ENCODE data around the gene PDX1. TPM values are rescaled to one million over a fixed set of nuclear protein-coding genes. Genes with fewer than 3 reads are reported as not detected.
A peak's percentile ranks its signal among the peaks of the same experiment; 100 is the strongest.

The PDX1 gene
- total RNA-seq, 1 experiment from 2014 or later: not detected

- Histone ChIP-seq H3K4me1 (peaks cover 4% of the 10 kb centered on the region; the same call in 1 of the 2 replicates), H3K27me3 (peaks cover 10% of the 10 kb centered on the region; the same call in 1 of the 2 replicates), H3K4me3 (no peak overlapping the region), H3K9me3 (replicated peaks) (no peaks in the 10 kb centered on the region), H3K27ac (no peak overlapping the region), H3K36me3 (no peaks in the 10 kb centered on the region)
- DNase-seq: no peak
Observed at GRCh38 chr13:27968316-27969081, 48.7 kb downstream of the PDX1 start.

- H3K27ac ChIP-seq: no peak within 1 kb of the TSS
Observed at GRCh38 chr13:27969082-27969865, 49.5 kb downstream of the PDX1 start, which contains the start of gene CDX2. Gene CDX2 (minus strand): TSS chr13:27969315. CDS start chr13:27969006, 309 bp downstream.

GRCh38 chr13:27969866-27970229 lies 50.0 kb downstream of the PDX1 start:
- Histone ChIP-seq H3K27me3 (peaks cover 4% of the 10 kb centered on the region), H3K27ac (no peak overlapping the region), H3K4me1 (peaks cover 5% of the 10 kb centered on the region; the same call in 1 of the 2 replicates), H3K36me3 (no peaks in the 10 kb centered on the region), H3K4me3 (no peak overlapping the region), H3K9me3 (replicated peaks) (no peaks in the 10 kb centered on the region)
- DNase-seq: no peak

More at GRCh38 chr13:27969082-27969865, 49.5 kb downstream of the PDX1 start, which contains the start of gene CDX2:
- Histone ChIP-seq H3K4me1 (peaks cover 5% of the 10 kb centered on the region; the same call in 1 of the 2 replicates), H3K27me3 (peaks cover 6% of the 10 kb centered on the region), H3K36me3 (no peaks in the 10 kb centered on the region), H3K9me3 (replicated peaks) (no peaks in the 10 kb centered on the region), H3K4me3 (no peak within 1 kb of the TSS)
- no peak for DNase-seq

- H3K27me3 ChIP-seq: no peaks in the 10 kb centered on the region; the same call in none of the 2 replicates
- no peak overlapping the region for H3K4me3 ChIP-seq
- H3K27ac ChIP-seq: no peak overlapping the region
- DNase-seq: no peak
- H3K36me3 ChIP-seq: no peaks in the 10 kb centered on the region
- H3K9me3 ChIP-seq (replicated peaks): no peaks in the 10 kb centered on the region
- H3K4me1 ChIP-seq: peaks cover 5% of the 10 kb centered on the region; the same call in 1 of the 2 replicates
Observed at GRCh38 chr13:27970382-27971235, 50.8 kb downstream of the PDX1 start.

GRCh38 chr13:27971236-27971645 lies 51.4 kb downstream of the PDX1 start:
- H3K4me3 ChIP-seq: no peak overlapping the region
- no peak for DNase-seq
- H3K27me3 ChIP-seq: no peaks in the 10 kb centered on the region; the same call in none of the 2 replicates
- H3K36me3 ChIP-seq: no peaks in the 10 kb centered on the region
- peaks cover 5% of the 10 kb centered on the region; the same call in 1 of the 2 replicates for H3K4me1 ChIP-seq
- H3K9me3 ChIP-seq (replicated peaks): no peaks in the 10 kb centered on the region
- no peak overlapping the region for H3K27ac ChIP-seq

GRCh38 chr13:27971776-27972477 lies 52.1 kb downstream of the PDX1 start:
- Histone ChIP-seq H3K27ac (no peak overlapping the region), H3K36me3 (no peaks in the 10 kb centered on the region), H3K27me3 (no peaks in the 10 kb centered on the region; the same call in none of the 2 replicates), H3K4me1 (peaks cover 5% of the 10 kb centered on the region; the same call in 1 of the 2 replicates), H3K9me3 (replicated peaks) (no peaks in the 10 kb centered on the region), H3K4me3 (no peak overlapping the region)
- DNase-seq: no peak

GRCh38 chr13:27972478-27972820 lies 52.6 kb downstream of the PDX1 start:
- no peak for DNase-seq
- no peaks in the 10 kb centered on the region for H3K9me3 ChIP-seq (replicated peaks)
- peaks cover 5% of the 10 kb centered on the region; the same call in 1 of the 2 replicates for H3K4me1 ChIP-seq
- no peaks in the 10 kb centered on the region; the same call in none of the 2 replicates for H3K27me3 ChIP-seq
- no peak overlapping the region for H3K4me3 ChIP-seq
- no peak overlapping the region for H3K27ac ChIP-seq
- H3K36me3 ChIP-seq: no peaks in the 10 kb centered on the region

- no peak overlapping the region for H3K4me3 ChIP-seq
- peaks cover 5% of the 10 kb centered on the region; the same call in 1 of the 2 replicates for H3K4me1 ChIP-seq
- no peaks in the 10 kb centered on the region for H3K9me3 ChIP-seq (replicated peaks)
- DNase-seq: peak; percentile 44 to 68
- no peak overlapping the region for H3K27ac ChIP-seq
- H3K36me3 ChIP-seq: no peaks in the 10 kb centered on the region
- no peaks in the 10 kb centered on the region; the same call in none of the 2 replicates for H3K27me3 ChIP-seq
Observed at GRCh38 chr13:27973291-27973690, 53.5 kb downstream of the PDX1 start.

GRCh38 chr13:27973961-27974662 lies 54.3 kb downstream of the PDX1 start:
- H3K9me3 ChIP-seq (replicated peaks): no peaks in the 10 kb centered on the region
- no peak overlapping the region for H3K4me3 ChIP-seq
- no peaks in the 10 kb centered on the region for H3K36me3 ChIP-seq
- no peaks in the 10 kb centered on the region; the same call in none of the 2 replicates for H3K27me3 ChIP-seq
- no peak for DNase-seq
- peaks cover 5% of the 10 kb centered on the region; the same call in 1 of the 2 replicates for H3K4me1 ChIP-seq
- H3K27ac ChIP-seq: no peak overlapping the region

Other genes with a start within 250 kb of the PDX1 start
- gene GSX1, start 127.5 kb upstream of the PDX1 start, total RNA-seq (2014; rRNA removed; shearing (Covaris generic)): not detected in 2 replicates
- gene CDX2, start 49.3 kb downstream of the PDX1 start, total RNA-seq (2014; rRNA removed; shearing (Covaris generic)): not detected in 2 replicates
- gene URAD, start 68.7 kb downstream of the PDX1 start, total RNA-seq (2014; rRNA removed; shearing (Covaris generic)): not detected in 2 replicates
- gene FLT3, start 180.6 kb downstream of the PDX1 start, total RNA-seq (2014; rRNA removed; shearing (Covaris generic)): not detected in 2 replicates
- gene PAN3, start 218.5 kb downstream of the PDX1 start, total RNA-seq (2014; rRNA removed; shearing (Covaris generic)): 28.7 and 33.4 TPM in 2 replicates